Measurements from ENCODE around the gene CD8B.

Gene CD8B

DNA sequence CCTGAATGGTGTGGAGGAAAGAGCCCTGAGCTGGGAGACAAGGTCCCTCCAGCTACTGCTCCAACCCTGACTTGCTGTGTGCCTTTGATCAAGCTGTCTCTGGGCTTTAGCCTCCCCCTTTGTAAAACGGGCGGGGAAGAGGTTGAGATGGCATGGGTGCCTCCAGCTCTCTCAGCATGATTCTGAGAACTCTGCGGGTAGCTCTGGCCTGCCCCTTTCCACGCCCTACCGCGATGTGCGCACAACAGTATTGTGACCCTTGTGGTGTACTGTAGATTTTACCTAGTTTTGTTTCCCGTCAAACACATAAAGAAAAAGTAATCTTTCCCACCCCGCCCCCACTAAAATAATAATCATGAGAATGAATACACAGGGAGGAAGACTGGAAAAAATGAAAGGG is 76.2 kb downstream of the CD8B start:
- TF ChIP-seq, protein P1, sequence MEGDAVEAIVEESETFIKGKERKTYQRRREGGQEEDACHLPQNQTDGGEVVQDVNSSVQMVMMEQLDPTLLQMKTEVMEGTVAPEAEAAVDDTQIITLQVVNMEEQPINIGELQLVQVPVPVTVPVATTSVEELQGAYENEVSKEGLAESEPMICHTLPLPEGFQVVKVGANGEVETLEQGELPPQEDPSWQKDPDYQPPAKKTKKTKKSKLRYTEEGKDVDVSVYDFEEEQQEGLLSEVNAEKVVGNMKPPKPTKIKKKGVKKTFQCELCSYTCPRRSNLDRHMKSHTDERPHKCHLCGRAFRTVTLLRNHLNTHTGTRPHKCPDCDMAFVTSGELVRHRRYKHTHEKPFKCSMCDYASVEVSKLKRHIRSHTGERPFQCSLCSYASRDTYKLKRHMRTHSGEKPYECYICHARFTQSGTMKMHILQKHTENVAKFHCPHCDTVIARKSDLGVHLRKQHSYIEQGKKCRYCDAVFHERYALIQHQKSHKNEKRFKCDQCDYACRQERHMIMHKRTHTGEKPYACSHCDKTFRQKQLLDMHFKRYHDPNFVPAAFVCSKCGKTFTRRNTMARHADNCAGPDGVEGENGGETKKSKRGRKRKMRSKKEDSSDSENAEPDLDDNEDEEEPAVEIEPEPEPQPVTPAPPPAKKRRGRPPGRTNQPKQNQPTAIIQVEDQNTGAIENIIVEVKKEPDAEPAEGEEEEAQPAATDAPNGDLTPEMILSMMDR (IDR thresholded peaks at IDR 0.05; ENCODE audit: low read depth, low read length, missing control alignments), result no peak
- DNase-seq (ENCODE audit: extremely low read depth, low read depth), result no peak
- H3K4me3 ChIP-seq (replicated peaks; ENCODE audit: low read depth, low read length), result no peak overlapping the region

DNA sequence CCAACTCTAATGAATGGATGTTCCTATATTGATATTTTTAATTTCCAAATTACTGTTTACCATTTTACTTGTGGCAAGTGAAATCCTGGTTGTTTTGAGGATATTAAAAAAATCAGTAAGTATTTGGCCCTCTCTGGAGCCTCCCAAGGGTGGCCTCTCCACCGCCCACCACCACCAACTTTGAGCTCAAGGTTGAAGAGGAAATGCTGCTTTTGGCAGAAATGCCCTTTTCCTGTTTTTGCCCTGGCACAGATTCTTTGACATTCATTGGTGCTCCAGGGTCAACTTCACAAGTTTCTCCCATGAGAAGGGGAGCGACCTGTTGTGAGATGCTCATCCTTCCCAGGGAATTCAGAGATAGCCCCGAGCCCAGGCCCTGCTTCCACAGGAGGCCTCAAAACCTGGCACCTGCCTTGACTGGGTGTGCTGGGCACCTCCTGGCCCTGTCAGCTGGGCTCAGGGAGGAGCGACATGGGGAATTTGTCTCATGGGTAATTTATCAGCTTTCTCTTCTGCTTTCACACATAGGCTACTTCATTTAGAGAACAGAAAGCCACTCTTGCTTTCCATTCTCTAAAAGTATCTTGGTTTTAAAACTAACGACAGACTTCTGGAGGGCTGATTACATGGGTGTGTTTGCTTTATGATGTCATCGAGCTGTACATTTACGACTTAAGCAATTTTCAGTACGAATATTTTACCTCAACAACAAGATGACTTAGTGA is 77.9 kb downstream of the CD8B start:
- H3K4me3 ChIP-seq (replicated peaks; ENCODE audit: low read depth, low read length), result no peak overlapping the region
- TF ChIP-seq, protein P1 (IDR thresholded peaks at IDR 0.05; ENCODE audit: low read depth, low read length, missing control alignments), result no peak
- DNase-seq (ENCODE audit: extremely low read depth, low read depth), result no peak

DNA sequence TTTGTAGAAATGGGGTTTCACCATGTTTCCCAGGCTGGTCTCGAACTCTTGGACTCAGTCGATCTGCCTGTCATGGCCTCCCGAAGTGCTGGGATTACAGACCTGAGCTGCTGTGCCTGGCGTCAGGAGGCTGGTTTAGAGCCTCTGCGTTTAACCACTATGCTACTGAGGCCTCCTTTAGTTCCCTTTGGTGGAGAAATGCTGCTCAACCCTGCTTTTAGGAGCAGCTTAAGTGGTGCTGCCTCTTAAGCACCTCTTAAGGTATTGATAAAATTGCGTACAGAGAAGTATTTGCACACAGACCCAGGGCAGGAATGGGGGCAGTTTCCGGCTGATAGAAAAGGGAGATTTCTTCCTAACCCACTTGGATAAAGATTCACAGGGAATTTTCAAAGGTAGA is 78.9 kb downstream of the CD8B start:
- no peak for DNase-seq (ENCODE audit: extremely low read depth, low read depth)
- TF ChIP-seq, protein P1 (IDR thresholded peaks at IDR 0.05; ENCODE audit: low read depth, low read length, missing control alignments), result no peak
- H3K4me3 ChIP-seq (replicated peaks; ENCODE audit: low read depth, low read length), result no peak overlapping the region

DNA sequence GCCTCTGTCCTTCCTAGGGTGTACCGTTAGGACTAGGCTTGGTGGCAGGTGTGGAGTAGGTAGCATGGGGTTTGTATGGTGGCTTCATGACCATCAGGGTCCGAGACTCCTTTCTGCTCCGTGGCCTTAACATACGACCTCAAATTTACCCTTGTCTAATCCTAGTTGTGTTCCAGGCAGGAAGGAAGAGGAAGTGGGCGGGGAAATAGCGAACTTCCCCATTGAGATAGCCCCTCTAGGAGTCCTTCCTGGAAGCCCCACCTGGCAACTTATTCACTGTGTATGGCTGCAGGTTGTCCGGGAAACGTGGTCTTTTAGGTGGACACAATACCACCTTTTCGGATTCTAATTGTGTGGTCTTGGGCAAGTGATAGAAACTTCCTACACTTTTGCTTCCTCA is 80.3 kb downstream of the CD8B start:
- TF ChIP-seq, protein P1 (IDR thresholded peaks at IDR 0.05; ENCODE audit: low read depth, low read length, missing control alignments), result no peak
- H3K4me3 ChIP-seq (replicated peaks; ENCODE audit: low read depth, low read length), result no peak overlapping the region
- DNase-seq (ENCODE audit: extremely low read depth, low read depth), result no peak

DNA sequence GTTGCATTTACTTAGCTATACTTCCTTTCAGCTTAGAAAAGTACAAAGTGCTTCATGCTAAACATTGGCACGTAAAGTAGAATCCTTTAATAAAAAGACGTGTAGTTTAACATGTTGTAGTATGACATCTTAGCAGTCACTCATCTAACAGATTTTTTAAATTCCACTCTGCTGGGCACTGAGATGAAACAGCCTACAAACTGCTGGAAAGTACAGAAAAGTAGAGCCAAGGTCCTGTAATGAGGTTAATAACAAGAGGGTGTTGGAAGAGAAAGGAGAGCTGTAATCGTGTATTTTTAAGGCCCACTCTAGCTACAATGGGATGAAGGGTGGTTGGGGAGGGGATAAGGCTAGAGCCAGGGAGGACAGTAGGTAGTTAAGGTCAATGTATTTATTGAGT is 81.7 kb downstream of the CD8B start:
- H3K4me3 ChIP-seq (replicated peaks; ENCODE audit: low read depth, low read length), result no peak overlapping the region
- TF ChIP-seq, protein P1 (IDR thresholded peaks at IDR 0.05; ENCODE audit: low read depth, low read length, missing control alignments), result no peak
- DNase-seq (ENCODE audit: extremely low read depth, low read depth), result no peak

DNA sequence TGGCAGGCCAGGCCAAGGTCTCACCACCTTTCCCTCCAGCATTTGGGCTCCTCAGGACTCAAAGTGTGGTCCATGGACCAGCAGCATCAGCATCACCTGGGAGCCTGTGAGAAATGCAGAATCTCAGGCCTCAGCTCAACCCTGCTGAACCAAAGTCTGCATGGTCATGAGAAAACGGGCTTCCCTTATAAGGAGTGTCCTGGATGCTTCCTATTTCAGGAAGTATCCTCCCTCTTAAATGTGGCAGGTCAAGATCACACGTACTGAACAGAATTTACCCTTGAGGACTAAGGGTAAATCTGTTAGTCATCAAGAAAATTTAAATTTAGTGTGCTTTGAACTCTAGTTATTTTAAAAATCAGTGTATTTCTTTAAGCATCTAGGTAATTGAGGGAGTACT is 82.7 kb downstream of the CD8B start:
- H3K4me3 ChIP-seq (replicated peaks; ENCODE audit: low read depth, low read length), result no peak overlapping the region
- DNase-seq (ENCODE audit: extremely low read depth, low read depth), result no peak
- TF ChIP-seq, protein P1 (IDR thresholded peaks at IDR 0.05; ENCODE audit: low read depth, low read length, missing control alignments), result no peak

DNA sequence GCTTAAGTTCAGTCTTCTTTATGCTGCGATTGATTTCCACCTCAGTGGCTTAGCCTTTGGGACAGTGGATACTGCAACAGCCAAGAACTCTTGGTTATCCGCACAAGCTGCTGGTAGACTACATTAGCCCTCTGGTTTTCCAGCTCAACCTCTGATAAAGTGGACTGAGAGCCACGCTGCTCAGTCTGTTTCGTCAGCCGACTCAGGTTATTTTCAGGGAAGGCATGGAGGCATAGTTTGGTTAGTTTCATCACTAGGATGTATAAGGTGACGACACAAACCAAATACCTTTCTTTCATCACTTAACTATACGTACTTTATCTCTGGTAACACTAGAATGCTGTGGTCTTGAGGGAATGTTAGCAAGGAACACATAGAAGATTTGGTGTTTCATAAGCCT is 85.2 kb downstream of the CD8B start:
- H3K4me3 ChIP-seq (replicated peaks; ENCODE audit: low read depth, low read length), result no peak overlapping the region
- no peak for DNase-seq (ENCODE audit: extremely low read depth, low read depth)
- TF ChIP-seq, protein P1 (IDR thresholded peaks at IDR 0.05; ENCODE audit: low read depth, low read length, missing control alignments), result no peak
